HK-2 (cell line): Measurements from ENCODE around the gene BRD3OS.

ENCODE experiments used
- DNase-seq: peaks from one replicate; pipeline ENCODE4 v3.0.0-alpha.2; 2018; ENCODE audit not compliant: unreplicated experiment

The BRD3OS gene

DNA sequence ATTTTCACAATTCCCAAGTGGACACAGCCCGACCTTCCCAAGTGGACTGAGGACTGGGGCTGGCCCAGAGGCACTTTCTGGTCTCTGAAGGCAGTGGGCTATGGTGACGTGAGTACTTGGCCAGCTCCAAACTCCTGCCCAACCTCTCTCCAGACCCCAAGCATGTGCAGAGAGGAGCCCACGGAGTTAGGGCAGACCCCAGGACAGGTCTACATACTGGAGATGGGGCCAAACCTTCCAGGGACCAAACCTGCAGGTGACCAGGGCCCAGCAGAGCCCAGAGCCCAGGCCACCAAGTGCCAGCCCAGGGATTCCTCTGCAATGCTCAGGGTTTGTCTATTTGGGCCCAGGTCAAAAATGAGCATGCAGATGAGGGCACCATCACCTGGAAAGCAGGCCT is 27.2 kb downstream of the BRD3OS start:
- DNase-seq, result no peak

DNA sequence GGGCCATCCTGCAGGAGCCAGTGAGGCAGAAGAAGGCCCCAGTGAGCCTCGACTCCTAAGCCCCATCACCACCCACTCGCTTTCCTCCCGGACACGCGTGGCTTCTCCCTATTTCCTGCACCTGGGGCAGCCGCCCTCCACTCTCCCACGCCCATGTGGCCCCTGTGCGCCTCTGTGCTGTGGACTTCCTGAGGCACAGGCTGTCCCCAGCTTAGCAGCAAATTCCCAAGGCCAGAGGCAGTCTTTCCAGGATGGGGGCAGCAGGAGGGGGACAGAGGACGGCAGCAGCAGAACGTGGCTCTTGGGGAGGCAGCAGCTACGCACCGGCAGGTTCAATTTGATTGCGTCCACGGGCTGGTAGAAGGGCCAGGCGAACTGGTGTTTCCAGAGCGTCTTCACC is 27.7 kb downstream of the BRD3OS start:
- DNase-seq, result no peak

DNA sequence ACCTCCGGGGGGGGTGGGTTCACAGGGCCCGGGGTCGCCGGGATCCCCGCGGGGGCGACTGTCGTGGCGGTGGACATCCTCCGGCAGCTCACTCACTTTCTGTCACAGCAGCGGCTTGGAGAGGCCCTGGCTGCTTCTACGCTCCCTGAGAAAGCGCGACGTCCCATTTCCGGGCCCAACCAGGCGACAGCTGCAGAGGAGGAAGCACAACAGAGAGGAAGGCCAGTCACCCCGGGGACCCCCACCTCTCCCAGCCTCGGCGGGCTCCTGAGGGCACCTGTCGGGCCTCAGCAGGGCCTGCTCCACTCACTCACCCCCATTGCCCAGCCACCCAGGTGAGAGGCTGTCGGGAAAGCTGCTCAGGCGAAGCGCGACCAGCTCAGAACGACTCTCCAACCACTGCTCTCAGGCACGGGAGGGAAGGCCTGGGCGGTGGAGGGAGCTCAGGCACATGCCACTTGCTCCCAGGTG is 28.2 kb downstream of the BRD3OS start:
- DNase-seq, result no peak

DNA sequence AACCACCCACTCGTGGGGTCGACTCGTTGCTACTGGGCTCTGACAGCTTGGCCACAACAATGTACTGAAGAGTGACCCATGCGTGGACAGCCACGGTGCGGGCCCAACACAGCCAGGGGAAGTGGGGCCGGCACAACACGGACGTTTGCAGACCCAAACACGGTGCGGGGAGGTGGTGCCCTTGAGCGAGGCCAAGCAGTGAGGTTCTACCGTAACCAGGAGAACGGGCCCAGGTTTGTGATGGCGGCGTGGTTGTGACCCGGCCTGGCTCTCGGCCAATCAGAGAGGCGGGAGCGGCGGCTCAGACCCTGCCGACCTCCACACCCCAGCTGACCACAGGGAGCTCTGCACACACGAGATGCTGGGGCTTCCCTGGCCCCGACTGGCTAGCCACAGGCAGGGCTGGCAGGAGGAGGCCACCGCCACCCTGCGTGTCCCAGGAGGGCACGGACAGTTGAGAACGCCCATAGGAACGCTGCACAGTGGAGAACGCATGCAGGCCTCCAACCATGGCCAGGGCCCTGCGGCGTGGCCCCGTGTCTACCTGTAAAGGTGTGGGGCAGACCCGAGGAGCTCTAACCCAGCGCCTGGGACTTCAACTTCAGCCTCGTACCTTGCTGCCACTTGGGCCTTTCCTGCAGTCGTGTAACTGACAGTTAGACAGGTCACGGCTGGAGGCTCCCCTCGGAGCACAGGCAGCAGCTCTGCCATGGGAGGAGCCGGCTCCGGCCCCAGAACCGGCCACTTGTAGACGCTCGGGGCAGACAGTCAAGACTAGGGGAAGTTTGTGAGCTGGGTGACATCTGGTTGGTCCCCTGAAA is 28.9 kb downstream of the BRD3OS start:
- DNase-seq, result no peak

DNA sequence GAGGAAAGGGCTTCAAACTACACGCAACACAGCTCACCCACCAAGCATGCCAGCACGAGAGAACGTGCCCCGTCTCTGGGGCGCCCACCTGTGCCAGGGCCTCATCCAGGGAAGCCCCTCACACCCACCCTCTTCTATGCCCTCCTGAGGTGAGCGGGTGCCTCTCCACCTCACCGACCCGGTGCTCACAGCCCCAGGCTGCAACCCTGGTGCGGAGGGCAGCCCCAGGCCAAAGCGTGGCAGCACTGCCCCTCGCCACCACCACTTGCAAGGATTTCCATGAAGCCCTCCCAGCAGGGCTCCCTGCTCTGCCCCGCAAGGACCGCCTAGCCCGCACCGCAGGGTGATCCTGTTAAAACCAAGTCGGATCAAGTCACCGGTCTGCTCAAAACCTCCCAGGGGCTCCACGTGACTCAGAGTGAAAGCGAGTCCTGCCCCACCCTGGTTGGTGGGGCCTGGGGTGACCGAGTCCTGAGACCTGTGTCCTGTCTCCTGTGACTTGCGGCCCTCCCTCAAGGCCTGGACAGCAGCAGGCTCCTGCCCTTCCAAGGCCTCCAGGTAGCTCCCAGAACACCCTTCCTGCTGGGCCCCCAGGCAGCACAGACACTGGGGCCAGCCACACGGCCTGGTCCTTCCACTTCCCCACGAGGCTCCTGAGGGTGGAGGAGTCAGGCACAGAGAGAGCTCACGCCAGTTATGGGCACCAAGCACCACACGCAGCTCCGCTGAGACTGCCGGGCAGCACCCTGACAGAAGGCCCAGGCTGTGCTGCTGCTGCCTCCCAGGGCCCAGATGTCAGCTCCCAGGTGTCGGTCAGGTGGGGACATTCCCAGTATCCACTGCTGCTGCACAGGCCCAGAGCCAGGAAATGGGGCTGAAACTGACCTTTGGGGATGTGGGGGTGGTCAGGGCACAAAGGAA is 29.9 kb downstream of the BRD3OS start:
- no peak for DNase-seq

DNA sequence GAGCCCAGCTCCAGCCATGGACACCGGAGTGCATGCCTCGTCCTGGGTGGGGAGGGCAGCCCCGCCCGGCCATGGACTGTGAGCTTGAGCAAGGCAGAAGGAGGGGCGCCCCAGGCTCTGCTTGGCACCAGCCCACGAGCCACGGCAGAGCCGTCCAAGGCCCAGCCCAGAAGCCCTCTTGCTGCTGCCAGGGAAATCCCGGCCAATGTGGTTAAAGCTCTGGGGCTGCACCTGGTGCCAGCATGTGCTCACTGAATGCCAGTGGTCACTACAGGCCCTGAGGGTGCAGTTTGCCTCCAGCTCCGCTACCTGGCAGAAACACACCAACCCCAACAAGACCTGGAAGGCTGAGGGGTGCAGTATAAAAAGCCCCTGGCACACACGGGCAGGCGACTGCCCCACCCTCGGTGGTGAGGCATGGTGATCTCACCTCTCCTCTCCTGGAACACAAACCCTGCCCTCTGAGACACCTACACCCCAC is 30.7 kb downstream of the BRD3OS start:
- peak; percentile 43 for DNase-seq

DNA sequence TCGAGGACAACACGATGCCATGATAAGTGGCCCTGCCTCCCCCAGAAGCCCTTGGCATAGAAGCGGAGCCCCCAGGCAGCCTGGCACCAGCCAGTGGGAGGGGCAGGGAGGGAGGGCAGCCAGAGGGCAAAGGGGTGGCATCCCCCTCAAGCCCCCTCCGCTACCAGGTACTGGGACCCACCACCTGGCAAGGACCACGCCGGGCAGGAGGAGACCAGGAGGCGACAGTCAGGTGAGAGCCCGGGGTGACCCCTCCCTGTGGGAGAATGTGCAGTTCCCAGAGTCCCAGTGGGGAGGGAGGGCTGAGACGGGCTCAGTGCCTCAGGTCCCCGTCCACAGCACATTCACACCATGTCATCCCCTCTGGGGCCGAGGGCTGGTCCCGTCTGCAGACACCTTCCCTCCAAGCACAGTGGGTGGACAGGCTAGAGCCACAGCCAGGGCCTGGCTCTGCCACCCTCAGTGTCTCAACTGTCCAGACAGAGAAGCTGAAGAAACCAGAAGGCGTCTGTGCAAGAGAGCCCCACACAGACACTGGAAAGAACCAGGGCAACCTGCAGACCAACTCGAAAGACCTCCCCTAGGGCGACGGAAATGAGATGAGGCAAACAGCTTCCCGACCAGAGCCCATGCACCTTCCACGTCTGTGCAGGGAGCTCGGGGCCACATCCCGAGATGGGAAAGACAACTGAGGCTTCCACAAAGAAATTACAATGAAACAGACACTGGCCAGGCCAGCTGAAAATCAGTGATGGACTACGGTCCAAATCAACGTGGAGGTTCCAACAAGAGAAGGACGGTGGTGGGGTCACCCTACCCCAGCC is 31.4 kb downstream of the BRD3OS start:
- DNase-seq, result no peak

DNA sequence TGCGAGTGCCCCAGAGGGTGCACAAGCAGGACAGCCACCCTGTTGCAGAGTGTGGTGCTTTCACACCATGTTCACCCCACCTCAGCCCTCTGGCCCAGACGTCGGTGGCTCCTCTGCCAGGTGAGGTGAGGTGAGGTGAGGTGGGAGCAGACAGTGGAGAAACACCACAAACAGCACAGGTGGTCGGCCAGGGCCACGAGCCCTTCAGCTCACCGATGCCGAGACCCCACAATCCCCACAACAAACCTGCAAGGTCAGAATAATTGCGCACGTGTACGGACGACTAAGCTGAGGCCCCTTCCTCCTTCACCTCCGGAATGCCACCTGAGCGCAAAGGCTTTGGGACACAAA is 32.0 kb downstream of the BRD3OS start:
- no peak for DNase-seq

DNA sequence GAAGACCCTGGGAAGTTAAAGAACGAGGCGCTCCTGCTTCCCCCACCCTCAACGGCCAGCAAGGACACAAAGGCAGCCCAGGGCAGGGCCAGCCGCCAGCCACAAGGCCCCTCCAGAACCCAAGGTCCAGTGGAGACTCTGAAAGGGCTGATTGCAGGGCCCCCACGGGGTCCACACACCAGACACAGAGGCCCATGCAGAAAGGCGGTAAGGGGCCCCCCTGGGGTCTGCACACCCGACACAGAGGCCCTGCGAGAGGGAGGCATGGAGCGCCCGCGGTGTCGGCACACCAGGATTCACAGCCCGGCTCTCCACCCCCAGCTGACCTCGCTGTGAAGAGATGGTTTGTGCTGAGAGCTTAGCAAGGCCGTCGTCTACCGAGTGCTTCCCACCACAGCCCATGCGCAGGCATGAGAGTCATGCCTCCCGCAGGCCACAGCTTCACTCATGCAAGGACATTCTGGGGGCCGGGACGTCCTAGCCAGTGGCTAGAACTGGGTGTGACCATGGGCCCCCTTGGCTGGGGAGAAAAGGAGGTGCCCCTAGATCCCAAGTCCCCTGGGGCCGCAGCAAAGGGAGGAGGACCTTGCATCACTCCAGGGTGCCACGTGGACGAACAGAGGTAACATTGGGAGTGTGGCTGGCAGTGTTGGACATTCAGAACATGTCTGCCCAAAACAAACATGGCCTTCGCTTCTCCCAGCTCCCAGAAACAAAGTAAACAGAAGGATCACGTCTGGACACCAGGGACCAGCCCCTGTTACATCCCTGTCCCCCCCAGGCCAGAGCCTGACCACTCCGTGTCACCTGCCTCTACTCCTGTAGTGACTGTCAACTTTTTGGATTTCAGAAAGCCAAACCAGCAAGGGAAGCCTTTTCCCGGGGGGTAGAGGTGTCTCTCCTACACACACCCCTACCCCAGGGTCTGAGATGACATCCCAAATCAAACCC is 32.7 kb downstream of the BRD3OS start:
- DNase-seq, result no peak

DNA sequence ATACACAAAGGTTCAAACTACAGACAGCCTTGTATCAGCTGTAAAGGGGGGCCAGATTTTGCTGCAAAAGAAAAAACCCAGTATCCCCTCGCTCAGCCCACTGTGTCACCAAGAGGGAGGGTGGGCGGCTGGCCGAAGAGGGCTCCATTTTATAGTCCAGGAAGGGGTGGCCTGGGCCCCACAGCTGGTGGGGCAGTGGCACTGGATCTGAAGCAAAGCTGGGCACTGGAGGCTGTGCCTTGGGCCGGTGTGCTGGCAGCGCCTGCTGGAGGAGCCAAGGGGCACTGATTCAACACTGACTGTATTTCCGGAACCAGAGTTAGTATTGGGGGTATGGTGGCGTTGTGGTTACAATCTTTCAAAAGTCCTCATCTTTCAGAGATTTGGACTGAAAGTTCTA is 33.4 kb downstream of the BRD3OS start:
- no peak for DNase-seq

DNA sequence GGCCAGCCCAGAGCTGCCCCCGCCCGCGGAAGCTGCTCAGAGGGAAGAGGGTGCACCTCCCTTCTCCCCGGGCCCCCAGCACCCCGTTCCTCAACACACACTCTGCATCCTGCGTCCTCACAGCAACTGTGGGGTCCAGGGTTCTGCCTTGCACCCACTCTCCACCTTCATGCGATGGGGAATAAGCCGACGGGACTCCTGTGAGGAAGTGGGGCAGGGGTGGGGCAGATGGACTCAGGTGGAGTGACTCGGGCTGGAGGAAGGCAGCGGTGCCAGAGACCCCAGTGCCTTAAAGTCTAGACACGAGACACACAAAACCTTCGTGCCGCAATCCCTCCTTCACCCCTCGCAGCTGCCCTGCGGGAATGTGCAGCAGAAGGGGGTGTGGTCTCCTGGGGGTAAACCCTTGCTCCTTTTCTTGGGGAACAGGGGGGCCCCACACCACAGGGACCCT is 33.9 kb downstream of the BRD3OS start:
- DNase-seq, result no peak

DNA sequence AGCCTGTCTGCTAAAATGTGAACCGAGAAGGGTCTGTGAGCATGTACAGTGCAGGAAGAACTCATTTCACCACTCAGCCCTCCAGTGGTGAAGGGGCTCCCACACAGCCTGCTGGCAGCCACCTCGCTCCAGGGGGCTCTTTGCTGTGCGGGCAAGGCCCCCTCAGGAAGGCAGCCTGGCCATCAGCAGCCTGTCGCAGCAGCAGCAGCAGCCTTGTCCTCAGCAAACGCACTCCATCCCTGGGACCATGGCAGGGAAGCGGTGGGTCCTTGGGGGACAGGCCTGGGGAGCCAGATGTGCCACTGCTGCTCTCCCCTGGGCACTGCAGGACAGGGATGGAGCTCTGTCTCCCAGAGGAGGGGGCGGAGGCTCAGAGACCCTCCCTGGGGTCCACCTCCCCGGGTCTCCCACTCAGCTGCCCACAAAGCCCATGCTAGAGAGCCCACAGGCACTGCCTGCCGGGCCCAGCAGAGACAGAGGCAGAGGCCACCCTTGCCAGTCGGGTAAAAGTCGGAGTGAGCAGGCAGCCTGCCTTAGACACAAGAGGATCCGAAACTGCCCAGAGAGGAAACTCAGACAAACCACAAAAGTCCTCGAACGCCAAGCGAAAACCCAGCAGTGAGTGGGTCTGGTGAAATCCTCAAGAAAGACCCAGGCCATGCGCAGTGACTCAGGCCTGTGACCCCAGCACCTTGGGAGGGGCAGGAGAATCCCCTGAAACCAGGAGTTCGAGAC is 34.5 kb downstream of the BRD3OS start:
- DNase-seq, result no peak

DNA sequence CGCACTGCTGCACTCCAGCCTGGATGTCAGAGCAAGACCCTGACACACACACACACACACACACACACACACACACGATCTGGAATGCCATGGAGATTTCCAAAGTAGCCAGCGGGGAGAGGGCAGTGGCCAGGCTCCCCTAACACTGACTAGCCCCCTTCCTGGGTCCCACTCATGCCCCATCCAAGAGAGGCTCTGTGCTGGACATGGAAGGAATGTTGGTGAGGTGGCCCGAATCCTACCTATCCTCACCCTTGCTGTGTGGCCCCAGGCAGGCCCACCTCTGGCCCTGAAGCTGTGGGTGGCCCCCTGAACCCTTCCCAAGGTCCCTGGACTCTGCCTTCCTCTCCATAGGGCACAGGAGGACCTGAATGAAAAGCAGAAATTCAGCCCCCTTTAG is 35.3 kb downstream of the BRD3OS start:
- no peak for DNase-seq

DNA sequence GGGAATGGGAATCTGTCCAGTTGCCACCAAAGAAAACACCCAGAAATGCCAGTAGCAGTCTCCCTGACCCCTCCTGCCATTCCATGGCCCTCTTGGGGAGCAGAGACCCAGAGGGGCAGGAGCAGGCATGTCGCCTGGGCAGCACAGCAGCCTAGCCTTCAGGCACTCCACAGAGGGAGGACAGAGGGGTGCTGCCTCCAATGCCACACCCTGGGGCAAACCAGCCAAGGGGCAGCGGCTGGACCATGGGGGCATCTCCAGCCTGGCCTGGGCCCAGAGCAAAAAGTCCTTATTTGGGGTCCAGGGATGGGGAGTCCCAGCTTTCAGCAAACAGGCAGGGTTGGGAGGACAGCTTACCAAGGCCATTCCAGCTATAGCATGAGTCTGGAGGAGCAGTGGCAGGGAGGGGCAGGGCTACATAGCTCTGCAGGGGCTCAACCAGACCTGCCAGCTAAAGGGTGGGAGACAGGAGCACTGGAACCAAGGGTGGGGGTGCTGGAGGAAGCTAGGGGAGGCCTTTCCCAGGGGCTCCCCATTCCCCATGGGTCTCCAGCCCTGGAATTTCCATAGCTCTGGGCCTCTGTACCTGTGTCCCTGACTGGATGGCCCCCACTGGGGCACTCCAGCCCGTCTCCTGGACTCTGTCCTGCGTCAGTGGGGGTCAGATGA is 35.9 kb downstream of the BRD3OS start:
- no peak for DNase-seq

DNA sequence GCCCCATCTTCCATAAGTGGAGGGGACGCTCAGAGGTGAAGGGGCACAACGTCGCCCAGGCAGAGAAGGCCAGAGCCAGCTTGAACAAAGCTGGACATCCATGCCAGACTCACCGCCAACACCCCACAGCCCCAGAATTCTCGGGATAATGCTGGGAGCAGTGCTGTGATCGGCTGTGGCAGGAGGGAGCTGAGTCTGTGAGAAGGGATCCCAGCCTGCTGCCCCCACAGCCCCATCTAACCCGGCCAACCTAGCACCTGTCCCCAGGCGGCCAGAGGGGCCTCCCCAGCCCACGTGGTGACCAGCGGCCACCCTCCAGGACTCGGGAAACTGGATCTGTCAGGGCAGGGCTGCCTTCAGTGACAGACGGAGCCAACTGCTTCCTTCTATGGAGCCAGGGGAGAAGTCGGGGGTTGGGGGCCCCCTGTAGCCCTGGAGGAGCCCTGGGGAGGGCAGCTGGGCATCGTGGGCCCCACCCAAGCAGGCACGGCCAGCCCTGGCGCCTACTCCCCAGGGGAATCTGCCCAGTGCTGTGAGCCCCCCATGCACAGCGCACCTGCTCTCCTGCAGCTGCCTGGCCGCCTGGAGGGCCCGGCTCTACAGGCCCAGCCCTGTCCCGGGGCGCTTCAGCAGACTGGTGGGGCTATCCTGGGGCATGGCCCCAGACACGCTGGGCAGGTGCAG is 36.5 kb downstream of the BRD3OS start:
- no peak for DNase-seq

DNA sequence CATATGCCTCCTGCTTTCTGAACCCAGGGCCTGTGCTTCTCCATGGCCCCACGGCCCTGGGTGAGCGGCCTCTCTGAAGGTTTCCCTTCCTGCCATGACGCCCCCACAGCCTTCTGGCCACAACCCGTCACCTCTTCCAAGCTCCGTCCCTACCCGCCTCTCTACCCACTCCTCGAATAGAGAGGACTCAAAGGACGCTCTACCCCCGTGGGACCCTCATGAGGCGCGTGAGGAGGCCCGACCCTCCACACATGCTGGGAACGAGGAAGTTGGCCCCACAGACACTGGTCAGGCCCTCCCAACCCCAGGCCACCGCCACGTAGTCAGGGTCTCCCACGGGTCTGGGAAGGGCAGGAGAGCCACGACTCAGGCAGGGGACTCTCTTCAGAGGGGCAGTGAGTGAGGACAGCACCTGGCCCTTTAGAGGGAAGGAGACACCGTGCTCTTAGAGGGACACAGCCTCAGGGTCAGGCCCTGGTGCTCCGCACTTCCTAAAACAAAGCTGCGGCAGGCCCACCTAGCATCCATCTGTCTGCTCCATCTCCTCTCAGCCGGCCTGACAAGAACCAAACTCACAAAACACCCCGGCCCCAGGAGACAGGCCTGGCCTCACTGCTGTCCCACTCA is 37.3 kb downstream of the BRD3OS start:
- no peak for DNase-seq

DNA sequence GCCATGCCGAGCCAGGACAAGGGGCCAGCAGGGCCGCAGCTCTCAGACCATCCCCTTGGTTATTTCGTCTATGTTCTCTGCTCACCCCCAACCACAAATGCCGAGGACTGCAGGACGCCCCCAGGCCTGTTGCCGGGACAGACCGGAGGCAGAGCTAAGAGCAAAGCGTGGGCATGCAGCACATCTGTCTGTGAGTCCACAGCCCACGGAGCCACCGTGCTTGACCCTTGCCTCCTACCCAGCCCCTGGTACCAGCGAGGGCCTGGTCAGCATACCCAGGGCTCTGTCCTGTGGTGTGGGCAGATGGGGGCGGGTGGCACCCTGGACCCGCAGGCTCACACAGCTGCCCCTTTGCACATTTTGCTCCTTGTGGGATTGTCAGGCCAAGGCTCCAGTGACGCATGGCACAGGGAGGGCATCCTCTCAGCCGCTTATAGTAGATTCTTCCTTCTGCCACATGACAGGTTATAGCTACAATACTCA is 37.8 kb downstream of the BRD3OS start:
- DNase-seq, result no peak
